GM19463 (cell line): Measurements from ENCODE around the gene TLDC2.
"Not testable (repeated sequence)": the region's sequence is repeated elsewhere in the genome, so short reads cannot be mapped to it uniquely, and the experiment has no call there.

Experiments
- ATAC-seq: cut with Tn5 transposase; IDR thresholded peaks from one replicate; pipeline ENCODE4 v1.9.1; 2021; ENCODE audit warnings: mild to moderate bottlenecking, moderate library complexity; ENCODE audit not compliant: unreplicated experiment

TLDC2 gene

GRCh38 chr20:36904690-36905089 is 28.8 kb downstream of the TLDC2 start:
- no peak for ATAC-seq

GRCh38 chr20:36905566-36905965 is 29.6 kb downstream of the TLDC2 start:
- ATAC-seq, result not testable (repeated sequence)

- ATAC-seq, result not testable (repeated sequence)
Observed at GRCh38 chr20:36906086-36906485, 30.1 kb downstream of the TLDC2 start.

GRCh38 chr20:36908603-36909002 is 32.7 kb downstream of the TLDC2 start:
- ATAC-seq, result no peak

- ATAC-seq, result no peak
Observed at GRCh38 chr20:36916199-36916598, 40.3 kb downstream of the TLDC2 start.

GRCh38 chr20:36917240-36917639 is 41.3 kb downstream of the TLDC2 start:
- no peak for ATAC-seq

- ATAC-seq, result no peak
Observed at GRCh38 chr20:36917943-36918342, 42.0 kb downstream of the TLDC2 start.

GRCh38 chr20:36919715-36920333 is 43.9 kb downstream of the TLDC2 start:
- ATAC-seq, result no peak

- ATAC-seq, result no peak
Observed at GRCh38 chr20:36920334-36920730, 44.4 kb downstream of the TLDC2 start.

GRCh38 chr20:36924167-36925045 is 48.5 kb downstream of the TLDC2 start:
- ATAC-seq, result no peak

- ATAC-seq, result no peak
Observed at GRCh38 chr20:36925234-36925633, 49.3 kb downstream of the TLDC2 start.

- ATAC-seq, result no peak
Observed at GRCh38 chr20:36926653-36927200, 50.8 kb downstream of the TLDC2 start.

GRCh38 chr20:36927704-36928103 is 51.8 kb downstream of the TLDC2 start:
- ATAC-seq, result no peak

GRCh38 chr20:36929290-36929689 is 53.4 kb downstream of the TLDC2 start:
- no peak for ATAC-seq

GRCh38 chr20:36929691-36930090 is 53.8 kb downstream of the TLDC2 start:
- ATAC-seq, result no peak

- not testable (repeated sequence) for ATAC-seq
Observed at GRCh38 chr20:36932067-36932466, 56.1 kb downstream of the TLDC2 start.

- ATAC-seq, result no peak
Observed at GRCh38 chr20:36932476-36933426, 56.8 kb downstream of the TLDC2 start.

- not testable (repeated sequence) for ATAC-seq
Observed at GRCh38 chr20:36933571-36933970, 57.6 kb downstream of the TLDC2 start.

- ATAC-seq, result no peak
Observed at GRCh38 chr20:36936341-36936740, 60.4 kb downstream of the TLDC2 start.

GRCh38 chr20:36936761-36937401 is 60.9 kb downstream of the TLDC2 start:
- not testable (repeated sequence) for ATAC-seq
